H9 (cell line): ENCODE results near the gene S100A8. TPM values are rescaled to one million over a fixed set of nuclear protein-coding genes. Genes with fewer than 3 reads are reported as not detected.

Experiments used
- DNase-seq: peaks from one replicate; pipeline ENCODE4 v3.0.0-alpha.2; 2017
- H2AFZ ChIP-seq: one replicate; pipeline ENCODE4 v1.6.1; 2013; ENCODE audit warnings: mild to moderate bottlenecking, low read length, control low read depth, moderate library complexity
- H2AK5ac ChIP-seq: 2 replicates; pipeline ENCODE4 v1.6.1; 2013; ENCODE audit warnings: low read length, control low read depth, mixed read lengths; ENCODE audit not compliant: insufficient read length
- H2BK120ac ChIP-seq: one replicate; pipeline ENCODE4 v1.6.1; 2013; ENCODE audit warnings: low read depth, mild to moderate bottlenecking, low read length, control low read depth, inconsistent platforms; ENCODE audit not compliant: poor library complexity, severe bottlenecking
- H2BK12ac ChIP-seq: 2 replicates; pipeline ENCODE4 v1.6.1; 2013; ENCODE audit warnings: low read length, control low read depth, mixed read lengths, low read depth; ENCODE audit not compliant: insufficient read length
- H2BK15ac ChIP-seq: 2 replicates; pipeline ENCODE4 v1.6.1; 2013; ENCODE audit warnings: low read depth, low read length, control low read depth
- H2BK20ac ChIP-seq: one replicate; pipeline ENCODE4 v1.6.1; 2013; ENCODE audit warnings: low read depth, mild to moderate bottlenecking, low read length, control low read depth, inconsistent platforms; ENCODE audit not compliant: poor library complexity, severe bottlenecking
- H2BK5ac ChIP-seq: 2 replicates; pipeline ENCODE4 v1.6.1; 2013; ENCODE audit warnings: low read length, control low read depth, mixed read lengths; ENCODE audit not compliant: insufficient read length
- H3K14ac ChIP-seq: 2 replicates; pipeline ENCODE4 v1.6.1; 2013; ENCODE audit warnings: low read length, control low read depth; ENCODE audit not compliant: insufficient read depth
- H3K18ac ChIP-seq: 2 replicates; pipeline ENCODE4 v1.6.1; 2013; ENCODE audit warnings: low read depth, mild to moderate bottlenecking, mixed read lengths, low read length, control low read depth; ENCODE audit not compliant: insufficient read length
- H3K23ac ChIP-seq: 2 replicates; pipeline ENCODE4 v1.6.1; 2013; ENCODE audit warnings: low read length, control low read depth, mixed read lengths, low read depth; ENCODE audit not compliant: insufficient read length
- H3K23me2 ChIP-seq: 2 replicates; pipeline ENCODE4 v1.6.1; 2013; ENCODE audit warnings: low read depth, mild to moderate bottlenecking, mixed read lengths, low read length, control low read depth; ENCODE audit not compliant: insufficient read length, poor library complexity, severe bottlenecking
- H3K27ac ChIP-seq: 2 replicates; pipeline ENCODE4 v1.5.1; 2013; ENCODE audit warnings: low read length, control low read depth, mixed read lengths, low read depth; ENCODE audit not compliant: insufficient read length
- H3K27me3 ChIP-seq: 2 replicates; pipeline ENCODE4 v1.6.1; 2013; ENCODE audit warnings: low read length, control low read depth, inconsistent platforms; ENCODE audit not compliant: insufficient read depth
- H3K4ac ChIP-seq: 2 replicates; pipeline ENCODE4 v1.6.1; 2013; ENCODE audit warnings: low read depth, mild to moderate bottlenecking, control low read depth, inconsistent platforms, low read length, moderate library complexity
- H3K4me1 ChIP-seq: 2 replicates; pipeline ENCODE4 v1.6.1; 2013; ENCODE audit warnings: low read length, control low read depth, inconsistent platforms; ENCODE audit not compliant: insufficient read depth
- H3K4me2 ChIP-seq: 2 replicates; pipeline ENCODE4 v1.6.1; 2013; ENCODE audit warnings: low read length, control low read depth, mixed read lengths; ENCODE audit not compliant: insufficient read length, insufficient read depth
- H3K56ac ChIP-seq: 2 replicates; pipeline ENCODE4 v1.6.1; 2013; ENCODE audit warnings: low read depth, mild to moderate bottlenecking, mixed read lengths, low read length, control low read depth; ENCODE audit not compliant: insufficient read length
- H3K79me1 ChIP-seq: 2 replicates; pipeline ENCODE4 v1.6.1; 2013; ENCODE audit warnings: low read depth, mild to moderate bottlenecking, moderate library complexity, low read length, control low read depth, inconsistent platforms; ENCODE audit not compliant: insufficient read depth, poor library complexity, severe bottlenecking
- H3K79me2 ChIP-seq: 2 replicates; pipeline ENCODE4 v1.6.1; 2013; ENCODE audit warnings: low read length, control low read depth, inconsistent platforms; ENCODE audit not compliant: insufficient read depth
- H3K9ac ChIP-seq: 2 replicates; pipeline ENCODE4 v1.6.1; 2013; ENCODE audit warnings: low read length, control low read depth, mixed read lengths; ENCODE audit not compliant: insufficient read length; ENCODE audit errors: extremely low read depth
- H3K9me3 ChIP-seq: one replicate; pipeline ENCODE4 v1.6.1; 2013; ENCODE audit warnings: low read depth, low read length, inconsistent platforms; ENCODE audit not compliant: control insufficient read depth
- H3T11ph ChIP-seq: one replicate; pipeline ENCODE4 v1.6.1; 2013; ENCODE audit warnings: mild to moderate bottlenecking, low read length, control low read depth, inconsistent platforms
- H4K20me1 ChIP-seq: one replicate; pipeline ENCODE4 v1.6.1; 2013; ENCODE audit not compliant: control insufficient read depth, insufficient read length, insufficient read depth
- H4K5ac ChIP-seq: 2 replicates; pipeline ENCODE4 v1.6.1; 2013; ENCODE audit warnings: low read depth, mild to moderate bottlenecking, mixed read lengths, low read length, control low read depth; ENCODE audit not compliant: insufficient read length
- H4K8ac ChIP-seq: replicated peaks from 2 replicates; pipeline ENCODE4 v1.6.1; 2013; ENCODE audit warnings: low read length, control low read depth, mixed read lengths, low read depth; ENCODE audit not compliant: insufficient read length
- H4K91ac ChIP-seq: 2 replicates; pipeline ENCODE4 v1.6.1; 2013; ENCODE audit warnings: low read depth, mild to moderate bottlenecking, moderate library complexity, mixed read lengths, low read length, control low read depth; ENCODE audit not compliant: insufficient read length
- H3K27ac Mint-ChIP-seq, 3 experiments: 2 replicates in 2 of 3; 3 replicates in 1 of 3; pipeline ENCODE4 v1.8.0; 2020 to 2021; ENCODE audit warnings: mixed read lengths in 3 of 3, mild to moderate bottlenecking in 1 of 3, moderate library complexity in 1 of 3
- H3K27me3 Mint-ChIP-seq: 2 replicates; pipeline ENCODE4 v1.8.0; 2021; ENCODE audit warnings: low read depth, mild to moderate bottlenecking, moderate library complexity, mixed read lengths
- H3K36me3 Mint-ChIP-seq, 3 experiments: 2 replicates in 2 of 3; 3 replicates in 1 of 3; pipeline ENCODE4 v1.8.0; 2020 to 2021; ENCODE audit warnings: low read depth in 3 of 3, mixed read lengths in 3 of 3; ENCODE audit not compliant: insufficient read depth in 1 of 3
- H3K4me1 Mint-ChIP-seq, 2 experiments: 2 replicates each; pipeline ENCODE4 v1.8.0; 2020; ENCODE audit warnings: mixed read lengths in 2 of 2
- H3K4me3 Mint-ChIP-seq, 2 experiments: 2 replicates in 1 of 2; 3 replicates in 1 of 2; pipeline ENCODE4 v1.8.0; 2020 to 2021; ENCODE audit warnings: mild to moderate bottlenecking in 2 of 2, mixed read lengths in 2 of 2, moderate library complexity in 1 of 2
- H3K9me3 Mint-ChIP-seq, 2 experiments: 2 replicates in 1 of 2; 3 replicates in 1 of 2; pipeline ENCODE4 v1.8.0; 2020; ENCODE audit warnings: mild to moderate bottlenecking in 2 of 2, mixed read lengths in 2 of 2, moderate library complexity in 1 of 2
- WGBS: extraction: QIAGEN DNeasy Blood & Tissue Kit; methylation state at CpG from one replicate; pipeline ENCODE4 v1.1.7; 2013; ENCODE audit warnings: missing lambda C conversion rate, low lambda C conversion rate, mixed read lengths; ENCODE audit not compliant: insufficient read length; ENCODE audit errors: extremely low coverage; 5-methylcytosine and 5-hydroxymethylcytosine counted together
- total RNA-seq: library from RNA; stranded (reverse); gene quantifications from 2 replicates; pipeline ENCODE4 v1.2.1, GENCODE V29; 2021
- TF ChIP-seq, protein P1 (sequence below): fragments of 200-600 bp; sonication (generic); conservative IDR thresholded peaks from 3 replicates; pipeline ENCODE4 v1.8.0; 2021; ENCODE audit warnings: antibody characterized with exemption, mild to moderate bottlenecking

S100A8 gene
- total RNA-seq, 1 experiment from 2014 or later = not detected

DNA sequence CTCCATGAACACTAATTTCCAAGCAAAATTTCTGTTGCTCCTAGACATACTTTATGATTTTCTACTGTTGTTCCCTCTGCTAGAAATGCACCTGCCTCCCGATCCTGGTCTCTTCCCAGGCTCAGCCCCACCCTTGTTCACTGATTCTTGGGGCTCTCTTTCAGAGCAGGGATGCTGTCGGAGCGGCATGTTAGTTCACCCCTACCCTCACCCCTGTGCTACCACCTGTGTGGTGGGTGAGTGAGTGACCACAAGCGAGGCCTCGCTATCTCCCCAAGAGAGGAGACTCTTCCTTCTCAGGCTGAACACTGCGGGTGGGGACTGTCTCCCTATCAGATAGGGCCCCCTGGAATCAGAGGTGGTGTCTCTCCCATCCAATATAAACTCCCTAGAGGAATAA lies 4.9 kb upstream of the S100A8 start:
- no peak overlapping the region for H3K23ac ChIP-seq
- Mint-ChIP-seq H3K27ac (no peak overlapping the region; a peak in 1 of 7 replicates), H3K4me3 (no peak overlapping the region), H3K36me3 (no peaks in the 10 kb centered on the region; a peak in 1 of 7 replicates), H3K27me3 (peaks cover 11% of the 10 kb centered on the region), H3K4me1 (peaks cover 0 to 2% of the 10 kb centered on the region in 2 experiments; a peak in 1 of 4 replicates), H3K9me3 (no peaks in the 10 kb centered on the region)
- no peak overlapping the region for H3K14ac ChIP-seq
- no peaks in the 10 kb centered on the region for H3K79me2 ChIP-seq
- H3K79me1 ChIP-seq = no peaks in the 10 kb centered on the region
- no peak overlapping the region for H2BK12ac ChIP-seq
- H3K4me1 ChIP-seq = no peaks in the 10 kb centered on the region
- H3K23me2 ChIP-seq = no peaks in the 10 kb centered on the region
- no peak overlapping the region for H3K27ac ChIP-seq
- H3K9me3 ChIP-seq = no peaks in the 10 kb centered on the region
- no peak overlapping the region for H3K18ac ChIP-seq
- H2AFZ ChIP-seq = no peak overlapping the region
- H3K4ac ChIP-seq = no peak overlapping the region
- no peak overlapping the region for H3K9ac ChIP-seq
- no peak overlapping the region for H2AK5ac ChIP-seq
- WGBS = no CpG with 5 or more reads among the region's 6 CpGs
- no peak overlapping the region for H4K91ac ChIP-seq
- no peak overlapping the region for H2BK15ac ChIP-seq
- no peak overlapping the region for H3K56ac ChIP-seq
- TF ChIP-seq, protein P1, sequence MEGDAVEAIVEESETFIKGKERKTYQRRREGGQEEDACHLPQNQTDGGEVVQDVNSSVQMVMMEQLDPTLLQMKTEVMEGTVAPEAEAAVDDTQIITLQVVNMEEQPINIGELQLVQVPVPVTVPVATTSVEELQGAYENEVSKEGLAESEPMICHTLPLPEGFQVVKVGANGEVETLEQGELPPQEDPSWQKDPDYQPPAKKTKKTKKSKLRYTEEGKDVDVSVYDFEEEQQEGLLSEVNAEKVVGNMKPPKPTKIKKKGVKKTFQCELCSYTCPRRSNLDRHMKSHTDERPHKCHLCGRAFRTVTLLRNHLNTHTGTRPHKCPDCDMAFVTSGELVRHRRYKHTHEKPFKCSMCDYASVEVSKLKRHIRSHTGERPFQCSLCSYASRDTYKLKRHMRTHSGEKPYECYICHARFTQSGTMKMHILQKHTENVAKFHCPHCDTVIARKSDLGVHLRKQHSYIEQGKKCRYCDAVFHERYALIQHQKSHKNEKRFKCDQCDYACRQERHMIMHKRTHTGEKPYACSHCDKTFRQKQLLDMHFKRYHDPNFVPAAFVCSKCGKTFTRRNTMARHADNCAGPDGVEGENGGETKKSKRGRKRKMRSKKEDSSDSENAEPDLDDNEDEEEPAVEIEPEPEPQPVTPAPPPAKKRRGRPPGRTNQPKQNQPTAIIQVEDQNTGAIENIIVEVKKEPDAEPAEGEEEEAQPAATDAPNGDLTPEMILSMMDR = no peak
- no peak overlapping the region for H4K5ac ChIP-seq
- H4K20me1 ChIP-seq = no peaks in the 10 kb centered on the region
- no peak overlapping the region for H3K4me2 ChIP-seq
- no peak overlapping the region for H3T11ph ChIP-seq
- H2BK20ac ChIP-seq = no peak overlapping the region
- H4K8ac ChIP-seq = no peak overlapping the region
- peak; percentile 6 for DNase-seq
- H2BK120ac ChIP-seq = no peak overlapping the region
- no peak overlapping the region for H2BK5ac ChIP-seq
- H3K27me3 ChIP-seq = no peaks in the 10 kb centered on the region
